Hematopoietic multipotent progenitor cell treated with erythropoietin and hydrocortisone succinate and interleukin-3 and kit ligand, for 15 days (in vitro differentiated cells): ENCODE results near the gene WSCD2.

ENCODE experiments used
- DNase-seq: peaks from one replicate; pipeline ENCODE4 v3.0.0-alpha.2; 2015; ENCODE audit warnings: low spot score

WSCD2 gene

DNA sequence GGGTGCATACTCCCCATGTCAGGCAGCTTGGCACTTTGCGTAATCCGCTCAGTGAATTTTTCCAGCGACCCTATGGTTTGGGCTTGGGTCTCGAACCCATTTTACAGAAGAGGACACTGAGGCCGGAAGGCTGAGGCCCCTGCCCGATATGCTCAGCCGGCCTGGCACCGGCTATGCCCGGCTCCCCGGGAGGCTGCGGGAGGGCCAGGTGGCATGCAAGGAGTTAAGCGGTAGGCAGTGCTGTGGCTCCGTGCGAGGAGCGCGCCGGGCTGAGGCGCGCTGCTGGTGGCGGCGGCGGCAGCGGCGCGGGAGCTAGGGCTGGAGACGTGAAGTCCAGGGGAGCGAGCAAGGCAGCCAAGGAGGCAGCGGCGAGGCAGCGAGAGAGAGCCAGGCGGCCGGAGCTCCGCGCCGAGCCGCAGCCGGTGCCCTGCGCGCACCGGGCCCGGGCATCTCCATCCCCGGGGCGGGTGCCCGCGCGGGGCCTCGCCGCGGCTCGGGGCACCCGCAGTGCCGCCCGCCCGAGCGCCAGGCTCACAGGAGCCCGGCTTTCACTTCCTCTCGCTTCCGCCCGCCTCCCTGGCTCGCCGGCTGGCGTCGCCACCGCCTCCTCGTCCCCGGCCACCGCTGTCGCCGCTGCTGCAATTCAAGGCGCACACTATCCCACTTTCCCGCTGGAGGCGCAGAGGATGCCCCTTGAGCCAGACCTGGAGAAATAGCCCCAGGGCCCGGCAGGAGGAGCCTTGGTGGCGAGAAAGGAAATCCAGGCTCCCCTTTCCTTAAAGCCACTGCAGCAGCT lies at the start of gene WSCD2:
Gene WSCD2 (plus strand): TSS at position 272 of the 796 bp plus-strand sequence. CDS start 66,545 bp downstream, outside the sequence.
- peak; percentile 38 for DNase-seq

- no peak for DNase-seq
Observed at GRCh38 chr12:108079721-108080120, 49.4 kb upstream of the WSCD2 start.

DNA sequence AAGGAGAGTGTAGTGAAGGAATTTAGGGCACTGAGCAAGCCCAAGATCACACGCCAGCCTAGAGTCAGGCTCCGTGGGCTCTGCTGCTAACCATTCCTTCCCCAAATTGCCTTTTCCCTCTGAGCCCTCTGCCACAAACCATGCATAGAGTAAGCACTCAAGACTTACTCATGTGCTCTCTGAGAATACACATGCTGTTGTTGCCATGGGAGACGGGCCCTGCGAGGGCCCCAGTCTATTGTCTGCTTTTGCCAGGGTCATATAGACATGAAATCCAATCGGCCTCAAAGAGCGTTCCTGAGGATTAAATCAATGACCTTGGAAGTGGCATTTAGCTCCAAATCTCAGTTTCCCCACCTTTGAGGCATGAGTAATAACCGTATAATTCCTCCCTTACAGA lies 48.7 kb upstream of the WSCD2 start:
- DNase-seq, result no peak

DNA sequence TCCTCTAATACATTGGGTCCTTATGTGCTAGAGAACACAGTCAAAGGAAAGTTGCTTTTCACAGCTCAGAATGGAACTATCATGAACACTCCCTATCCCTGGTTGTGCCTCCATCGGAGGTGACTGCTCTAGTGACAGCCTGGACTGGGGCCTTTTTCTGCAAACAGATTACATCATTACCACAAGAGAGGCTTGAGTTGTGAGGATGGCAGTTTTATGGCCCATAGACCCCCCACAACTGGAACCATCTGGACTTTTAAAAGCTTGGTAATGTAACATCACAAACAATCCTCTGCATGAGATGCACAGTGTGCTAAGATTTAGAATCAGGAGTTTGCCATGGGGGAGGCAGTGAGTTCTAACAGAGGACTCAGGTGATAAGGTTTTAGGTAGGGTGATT lies 46.6 kb upstream of the WSCD2 start:
- no peak for DNase-seq

DNA sequence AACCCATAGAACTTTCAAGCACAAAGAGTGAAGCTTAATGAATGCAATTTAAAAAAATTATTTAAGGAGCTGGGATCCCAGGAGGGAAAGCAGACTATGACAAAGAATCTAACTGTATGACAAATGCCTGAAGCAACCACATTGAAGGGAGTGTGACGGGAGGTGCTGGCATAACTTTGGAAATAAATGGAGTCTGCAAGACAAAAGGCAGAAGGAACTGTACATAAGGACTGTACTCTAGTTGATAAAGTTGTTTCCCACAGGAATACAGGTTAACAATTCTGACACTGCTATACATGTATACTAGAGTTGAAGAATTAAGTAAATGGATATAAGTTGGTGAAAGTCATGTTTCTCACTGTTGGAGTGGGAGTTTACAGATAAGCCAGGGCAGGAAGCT lies 41.2 kb upstream of the WSCD2 start:
- no peak for DNase-seq

- DNase-seq, result no peak
Observed at GRCh38 chr12:108090107-108090899, 38.8 kb upstream of the WSCD2 start.

DNA sequence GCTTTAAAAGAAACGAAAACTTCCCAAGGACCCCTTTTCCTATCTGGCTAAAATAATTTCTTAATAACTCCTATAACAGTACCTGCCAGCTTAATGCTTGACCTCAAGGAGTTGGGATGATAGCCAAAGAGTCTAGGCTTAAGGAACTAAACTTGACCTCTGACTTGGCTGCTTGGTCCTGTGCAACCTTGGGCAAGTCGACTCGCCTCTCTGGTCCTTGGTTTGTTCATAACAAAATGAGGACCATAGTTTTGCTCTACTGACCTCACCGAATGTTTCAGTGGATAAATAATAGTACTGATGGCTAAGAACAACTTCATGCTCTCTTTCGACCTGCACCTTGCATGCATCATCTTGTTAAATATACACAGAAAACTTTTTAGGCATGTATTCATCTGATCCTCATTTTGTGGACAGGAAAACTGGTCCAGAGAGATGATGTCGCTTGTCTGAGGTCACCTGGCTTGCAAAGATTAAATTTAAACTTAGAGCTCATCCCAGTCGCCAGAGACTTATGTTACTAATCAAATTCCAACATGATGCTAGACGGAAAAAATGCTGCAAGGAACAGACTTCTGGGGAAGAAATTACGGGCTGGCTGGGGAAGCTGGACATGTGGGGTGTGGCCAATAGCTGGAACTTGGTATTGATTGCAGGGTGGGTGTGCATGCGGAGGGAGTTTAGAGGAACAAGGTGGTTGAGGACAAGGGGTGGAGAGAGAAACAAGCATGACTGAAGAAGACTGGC lies 38.0 kb upstream of the WSCD2 start:
- no peak for DNase-seq

DNA sequence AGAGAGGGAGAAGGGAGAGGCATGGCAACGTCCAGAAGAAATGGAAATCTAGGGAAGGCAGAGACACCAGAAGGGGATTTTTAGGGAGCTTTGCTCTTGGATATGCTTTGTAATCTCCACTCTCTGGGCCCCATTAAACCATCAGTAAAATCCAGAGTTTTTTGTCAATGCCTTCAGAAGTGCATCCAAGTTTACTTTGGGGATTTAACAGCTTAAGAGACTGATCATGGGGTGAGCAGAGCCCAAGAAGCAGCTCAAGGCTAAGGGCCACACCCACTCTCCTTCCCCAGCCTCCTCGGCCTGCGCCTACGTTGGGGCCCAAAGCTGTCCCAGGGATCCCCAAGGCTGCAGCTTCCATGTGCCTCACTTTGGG lies 37.4 kb upstream of the WSCD2 start:
- DNase-seq, result no peak

GRCh38 chr12:108093209-108093608 lies 35.9 kb upstream of the WSCD2 start:
- no peak for DNase-seq

GRCh38 chr12:108094056-108094649 lies 34.9 kb upstream of the WSCD2 start:
- no peak for DNase-seq

DNA sequence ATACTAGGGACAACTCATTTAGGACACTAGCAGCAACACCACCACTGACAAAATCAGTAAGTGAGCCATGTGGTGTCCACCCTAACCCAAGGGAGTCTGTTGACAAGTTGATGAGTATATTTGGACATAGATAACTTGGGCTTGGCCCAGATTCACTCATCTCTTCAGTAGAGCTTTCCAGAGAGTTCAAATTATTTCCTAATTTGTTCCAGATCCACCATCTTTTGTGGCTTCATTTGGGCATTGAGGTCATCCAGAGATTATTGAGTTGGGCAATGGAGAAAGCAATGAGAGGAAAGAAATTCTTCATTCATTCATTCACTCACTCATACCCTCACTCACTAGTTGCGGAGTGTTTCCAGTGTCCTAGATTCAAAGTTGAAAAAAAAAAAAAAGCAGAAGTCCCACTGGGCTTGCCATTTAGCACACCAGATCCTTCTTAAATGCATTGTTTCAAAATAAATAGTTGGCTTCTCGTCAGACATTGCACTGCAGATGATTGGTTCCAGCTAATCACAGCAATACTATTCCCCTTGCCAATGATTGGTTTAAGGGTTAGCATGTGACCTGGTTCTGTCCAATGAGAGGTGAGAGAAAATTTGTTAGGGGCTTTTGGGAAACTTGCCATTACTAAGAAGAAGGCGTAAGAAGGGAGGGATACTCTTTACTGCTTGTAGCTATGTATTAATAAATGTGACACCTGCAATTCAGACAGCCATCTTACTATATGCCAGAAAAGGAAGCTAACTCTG lies 31.8 kb upstream of the WSCD2 start:
- DNase-seq, result no peak

DNA sequence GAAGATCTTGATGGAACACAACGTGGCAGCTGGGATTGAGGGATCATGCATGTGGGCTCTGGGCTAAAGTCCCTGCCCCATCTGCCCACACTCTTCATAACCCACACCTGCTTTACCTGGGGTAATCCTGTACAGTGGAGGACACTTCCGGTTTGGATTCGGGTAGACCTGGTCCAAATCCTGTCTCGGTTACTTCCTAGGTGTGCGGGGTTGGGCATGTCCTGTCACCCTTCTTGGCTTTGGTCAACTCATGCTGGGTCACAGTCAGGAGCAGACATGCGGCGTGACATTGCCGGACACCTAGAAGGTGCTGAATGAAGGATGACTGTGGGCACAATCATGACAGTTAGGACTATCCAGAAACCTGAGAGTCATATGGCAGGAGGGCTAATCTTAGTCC lies 30.7 kb upstream of the WSCD2 start:
- no peak for DNase-seq

DNA sequence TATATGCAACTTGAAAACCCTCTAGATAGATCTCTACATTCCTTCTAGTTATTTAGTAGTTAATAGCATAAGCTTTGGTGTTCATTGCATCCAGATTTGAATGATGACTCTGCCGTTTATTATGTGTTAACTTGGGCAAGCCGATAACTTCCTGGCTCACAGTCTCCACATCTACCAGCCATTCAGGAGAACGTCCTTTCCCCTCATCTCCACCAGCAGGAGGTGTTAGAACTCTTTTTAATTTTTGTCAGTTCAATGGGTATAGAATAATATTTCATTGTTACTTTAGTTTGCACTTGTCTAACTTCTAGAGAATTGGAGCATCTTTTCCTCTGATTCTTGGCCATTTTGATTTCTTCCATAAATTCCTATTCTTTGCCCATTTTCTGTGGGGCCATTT lies 30.0 kb upstream of the WSCD2 start:
- peak; percentile 51 for DNase-seq

DNA sequence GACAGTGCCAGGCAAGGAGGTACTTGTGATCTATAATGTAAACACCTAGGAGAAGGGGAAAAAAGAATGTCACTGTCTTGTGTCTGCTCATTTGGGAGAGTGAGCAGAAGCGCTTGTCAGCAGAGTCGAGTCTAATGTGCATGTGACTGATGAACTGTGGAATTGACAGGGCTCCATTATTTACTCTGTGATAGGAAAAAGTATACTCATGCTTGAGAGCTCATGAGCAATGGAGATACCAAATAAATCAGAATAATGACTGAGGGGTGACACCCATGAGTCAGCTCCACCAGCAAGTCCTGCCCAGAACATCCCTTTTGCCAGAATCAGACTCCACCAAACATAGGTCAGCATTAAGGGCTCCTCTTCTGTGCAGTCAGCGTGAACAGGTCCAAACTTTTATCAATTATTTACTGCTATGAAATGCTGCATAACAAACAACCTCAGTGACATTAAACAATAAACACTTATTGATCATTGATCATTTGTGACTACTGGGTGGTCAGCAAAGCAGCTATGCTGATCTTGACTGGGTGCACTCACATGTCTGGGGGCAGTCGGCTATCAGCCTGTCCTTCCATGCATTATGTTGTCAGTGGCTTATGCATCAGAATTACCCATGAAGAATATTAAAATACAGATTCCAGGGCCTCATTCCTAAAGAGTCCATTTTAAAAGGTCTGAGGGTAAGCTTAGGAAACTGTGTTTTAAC lies 29.2 kb upstream of the WSCD2 start:
- DNase-seq, result no peak

GRCh38 chr12:108101605-108102175 lies 27.4 kb upstream of the WSCD2 start:
- DNase-seq, result no peak

DNA sequence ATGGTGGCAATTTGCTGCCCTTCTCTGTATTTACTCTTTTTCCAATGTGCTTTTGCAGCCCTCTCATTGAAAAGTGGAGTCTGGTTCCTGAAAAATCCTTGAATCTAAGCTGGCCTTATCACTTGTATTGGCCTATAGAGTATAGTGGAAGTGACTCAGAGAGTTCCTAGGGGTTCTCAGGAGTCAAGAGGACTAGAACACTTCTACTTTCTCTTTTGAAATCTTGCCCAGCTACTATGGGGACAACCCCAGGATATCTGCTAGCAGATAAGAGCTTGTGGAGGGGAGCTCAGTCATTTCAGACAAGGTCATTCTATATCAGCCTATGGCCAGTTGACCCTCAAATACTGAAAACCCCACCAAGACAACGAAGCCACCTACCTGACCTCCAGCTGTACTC lies 26.7 kb upstream of the WSCD2 start:
- no peak for DNase-seq

GRCh38 chr12:108103087-108103486 lies 26.0 kb upstream of the WSCD2 start:
- DNase-seq, result no peak

DNA sequence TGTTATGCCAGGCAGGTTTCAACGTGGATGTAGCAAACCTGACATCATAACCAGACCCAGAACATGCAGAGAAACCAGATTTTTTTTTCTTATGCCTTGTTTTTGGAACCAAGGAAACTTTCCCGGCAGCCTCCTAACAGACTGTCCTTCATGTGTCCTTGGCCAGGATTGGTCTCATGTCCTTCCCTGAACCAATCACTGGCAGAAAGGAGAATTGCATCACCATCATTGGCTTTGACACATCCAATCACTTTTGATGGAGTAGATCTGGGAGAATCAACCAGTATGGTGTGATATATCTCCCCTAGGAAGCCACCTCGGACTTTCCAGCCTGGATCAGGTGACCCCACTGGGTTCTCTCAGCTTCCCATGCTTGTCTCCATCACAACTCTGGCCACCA lies 25.6 kb upstream of the WSCD2 start:
- DNase-seq, result no peak

GRCh38 chr12:108104657-108105056 lies 24.4 kb upstream of the WSCD2 start:
- DNase-seq, result no peak

- no peak for DNase-seq
Observed at GRCh38 chr12:108106599-108106998, 22.5 kb upstream of the WSCD2 start.

- DNase-seq, result no peak
Observed at GRCh38 chr12:108107293-108107692, 21.8 kb upstream of the WSCD2 start.
